KMS-11 (cell line): Measurements from ENCODE around the gene WIPF1.

Experiments used
- H2AFZ ChIP-seq: fragments of 200-600 bp; sonication (generic); 2 replicates; pipeline ENCODE4 v1.6.1; 2016; ENCODE audit warnings: antibody characterized with exemption, mixed run types, low read depth
- H3K27ac ChIP-seq: fragments of 200-600 bp; sonication (generic); 2 replicates; pipeline ENCODE4 v1.6.1; 2016; ENCODE audit warnings: mild to moderate bottlenecking, mixed run types
- H3K27me3 ChIP-seq: fragments of 200-600 bp; sonication (generic); 2 replicates; pipeline ENCODE4 v1.6.1; 2017; ENCODE audit warnings: mild to moderate bottlenecking, low read depth, mixed run types, moderate library complexity; ENCODE audit not compliant: insufficient read depth
- H3K36me3 ChIP-seq: fragments of 200-600 bp; sonication (generic); 2 replicates; pipeline ENCODE4 v1.6.1; 2017; ENCODE audit warnings: mild to moderate bottlenecking, mixed run types; ENCODE audit not compliant: insufficient read depth
- H3K4me1 ChIP-seq: fragments of 200-600 bp; sonication (generic); 2 replicates; pipeline ENCODE4 v1.6.1; 2016; ENCODE audit warnings: mild to moderate bottlenecking, low read depth, mixed run types; ENCODE audit not compliant: poor library complexity, severe bottlenecking
- H3K4me2 ChIP-seq: fragments of 200-600 bp; sonication (generic); 2 replicates; pipeline ENCODE4 v1.7.0; 2016; ENCODE audit warnings: mild to moderate bottlenecking, mixed run types
- H3K4me3 ChIP-seq: fragments of 200-600 bp; sonication (generic); IDR thresholded peaks from 2 replicates; pipeline ENCODE4 v1.6.1; 2017; ENCODE audit warnings: low read depth, low read length, mixed read lengths; ENCODE audit not compliant: insufficient read depth
- H3K79me2 ChIP-seq: fragments of 200-600 bp; sonication (generic); 2 replicates; pipeline ENCODE4 v1.6.1; 2016; ENCODE audit warnings: low read depth, mixed run types; ENCODE audit not compliant: insufficient read depth
- H3K9ac ChIP-seq: fragments of 200-600 bp; sonication (generic); 2 replicates; pipeline ENCODE4 v1.6.1; 2016; ENCODE audit warnings: mild to moderate bottlenecking, mixed run types
- H4K20me1 ChIP-seq: fragments of 200-600 bp; sonication (generic); 2 replicates; pipeline ENCODE4 v1.6.1; 2016; ENCODE audit warnings: mild to moderate bottlenecking, mixed run types; ENCODE audit not compliant: insufficient read depth
- TF ChIP-seq, protein P1 (sequence below): fragments of 200-600 bp; sonication (generic); conservative IDR thresholded peaks from 2 replicates; pipeline ENCODE4 v1.6.1; 2017; ENCODE audit warnings: low read depth, mild to moderate bottlenecking, antibody characterized with exemption, low read length, moderate library complexity, mixed read lengths

The WIPF1 gene

DNA sequence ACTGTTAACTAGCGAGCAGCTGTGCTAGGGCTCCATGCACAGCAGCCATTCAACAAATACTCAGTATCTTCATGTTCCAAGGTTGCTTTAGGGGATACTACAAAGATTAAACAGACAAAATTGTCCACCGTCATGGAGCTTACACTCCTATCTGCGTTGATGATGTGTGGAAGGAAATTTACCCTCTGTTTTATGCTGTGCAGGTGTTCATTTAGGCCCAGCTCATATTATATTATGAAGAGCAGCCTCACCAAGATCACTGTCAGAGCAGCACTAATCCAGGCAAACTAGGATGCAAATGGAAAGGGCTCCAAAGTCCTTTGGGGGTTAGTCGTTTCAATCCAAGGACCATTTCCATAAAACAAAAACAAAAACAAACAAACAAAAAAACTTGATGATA lies 13.4 kb upstream of the WIPF1 start:
- Histone ChIP-seq H2AFZ (peak overlapping the region; percentile 9; the same call in 1 of the 2 replicates), H3K36me3 (no peaks in the 10 kb centered on the region), H3K4me2 (peak overlapping the region; percentile 86; the same call in 1 of the 2 replicates), H3K27ac (peak overlapping the region; percentile 94), H3K4me1 (peaks cover 99% of the 10 kb centered on the region), H3K79me2 (peaks cover 32% of the 10 kb centered on the region; the same call in 1 of the 2 replicates), H3K9ac (no peak overlapping the region; the same call in 1 of the 2 replicates), H3K4me3 (no peak overlapping the region), H3K27me3 (no peaks in the 10 kb centered on the region), H4K20me1 (no peaks in the 10 kb centered on the region)
- TF ChIP-seq, protein P1, sequence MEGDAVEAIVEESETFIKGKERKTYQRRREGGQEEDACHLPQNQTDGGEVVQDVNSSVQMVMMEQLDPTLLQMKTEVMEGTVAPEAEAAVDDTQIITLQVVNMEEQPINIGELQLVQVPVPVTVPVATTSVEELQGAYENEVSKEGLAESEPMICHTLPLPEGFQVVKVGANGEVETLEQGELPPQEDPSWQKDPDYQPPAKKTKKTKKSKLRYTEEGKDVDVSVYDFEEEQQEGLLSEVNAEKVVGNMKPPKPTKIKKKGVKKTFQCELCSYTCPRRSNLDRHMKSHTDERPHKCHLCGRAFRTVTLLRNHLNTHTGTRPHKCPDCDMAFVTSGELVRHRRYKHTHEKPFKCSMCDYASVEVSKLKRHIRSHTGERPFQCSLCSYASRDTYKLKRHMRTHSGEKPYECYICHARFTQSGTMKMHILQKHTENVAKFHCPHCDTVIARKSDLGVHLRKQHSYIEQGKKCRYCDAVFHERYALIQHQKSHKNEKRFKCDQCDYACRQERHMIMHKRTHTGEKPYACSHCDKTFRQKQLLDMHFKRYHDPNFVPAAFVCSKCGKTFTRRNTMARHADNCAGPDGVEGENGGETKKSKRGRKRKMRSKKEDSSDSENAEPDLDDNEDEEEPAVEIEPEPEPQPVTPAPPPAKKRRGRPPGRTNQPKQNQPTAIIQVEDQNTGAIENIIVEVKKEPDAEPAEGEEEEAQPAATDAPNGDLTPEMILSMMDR: no peak

DNA sequence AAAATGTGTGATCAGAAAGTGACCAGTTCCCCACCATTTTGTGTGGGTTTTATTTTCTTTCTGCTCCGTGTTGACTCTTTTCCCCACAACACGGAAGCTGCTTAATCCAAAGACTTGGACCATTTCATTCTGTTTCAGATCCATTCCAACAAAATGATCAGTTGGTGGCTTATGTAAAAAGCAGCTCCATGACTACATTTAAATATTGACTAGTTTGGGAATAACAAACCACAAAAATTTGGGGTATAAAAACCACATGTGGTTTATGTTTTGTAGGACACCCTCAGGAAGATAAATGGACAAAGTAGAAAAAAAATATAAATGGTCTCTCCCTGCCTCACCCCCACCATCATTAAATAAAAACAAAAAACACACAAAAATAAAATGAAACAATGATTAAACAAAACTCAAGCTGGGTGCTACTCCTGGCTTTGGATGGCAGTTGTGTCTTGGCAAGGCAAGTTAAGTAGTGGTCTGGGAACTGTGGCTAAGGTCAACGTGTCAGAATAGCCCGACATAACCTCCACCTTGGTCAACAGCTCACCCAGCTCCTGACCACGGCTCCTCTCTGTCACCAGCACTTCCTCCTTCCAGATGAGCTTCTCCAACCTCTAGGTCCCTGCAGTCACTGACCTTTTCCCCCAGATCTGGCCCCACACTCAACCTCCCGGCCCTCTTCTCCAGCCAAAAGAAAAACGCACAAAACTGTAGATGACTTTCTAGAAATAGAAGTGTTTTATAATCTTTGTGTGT lies 12.8 kb upstream of the WIPF1 start:
- peaks cover 32% of the 10 kb centered on the region; the same call in 1 of the 2 replicates for H3K79me2 ChIP-seq

DNA sequence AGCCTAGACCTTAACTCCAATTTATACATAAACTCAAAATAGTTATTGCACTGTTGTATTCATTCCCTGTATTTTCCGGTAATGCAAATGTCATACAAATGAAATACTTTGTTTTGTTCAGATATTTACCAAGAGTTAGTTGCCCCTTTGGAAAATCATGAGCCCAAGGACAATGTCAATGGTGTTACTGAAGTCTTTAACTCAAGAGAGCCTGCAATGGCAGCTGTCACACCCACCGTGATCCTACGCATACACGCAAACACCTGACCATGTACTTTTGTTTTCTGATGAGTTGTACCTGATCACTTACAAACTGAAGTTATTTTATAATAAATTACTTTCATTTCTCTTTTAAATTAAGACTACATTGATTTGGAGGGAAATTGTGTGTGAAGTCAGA lies 11.7 kb upstream of the WIPF1 start:
- Histone ChIP-seq H3K27ac (peak overlapping the region; percentile 94), H2AFZ (no peak overlapping the region), H3K79me2 (peaks cover 30% of the 10 kb centered on the region; the same call in 1 of the 2 replicates), H4K20me1 (no peaks in the 10 kb centered on the region), H3K4me2 (peak overlapping the region; percentile 86), H3K4me3 (no peak overlapping the region), H3K36me3 (no peaks in the 10 kb centered on the region), H3K4me1 (peaks cover 97% of the 10 kb centered on the region), H3K9ac (peak overlapping the region; percentile 59; the same call in 1 of the 2 replicates), H3K27me3 (no peaks in the 10 kb centered on the region)
- TF ChIP-seq, protein P1: no peak

More for the DNA sequence above, 12.8 kb upstream of the WIPF1 start:
- H3K4me2 ChIP-seq: peak overlapping the region; percentile 86
- H4K20me1 ChIP-seq: no peaks in the 10 kb centered on the region
- peak overlapping the region; percentile 9; the same call in 1 of the 2 replicates for H2AFZ ChIP-seq
- H3K36me3 ChIP-seq: no peaks in the 10 kb centered on the region
- H3K9ac ChIP-seq: peak overlapping the region; percentile 59; the same call in 1 of the 2 replicates
- no peaks in the 10 kb centered on the region for H3K27me3 ChIP-seq
- H3K4me3 ChIP-seq: no peak overlapping the region
- peaks cover 99% of the 10 kb centered on the region for H3K4me1 ChIP-seq
- TF ChIP-seq, protein P1: no peak
- peak overlapping the region; percentile 94 for H3K27ac ChIP-seq

DNA sequence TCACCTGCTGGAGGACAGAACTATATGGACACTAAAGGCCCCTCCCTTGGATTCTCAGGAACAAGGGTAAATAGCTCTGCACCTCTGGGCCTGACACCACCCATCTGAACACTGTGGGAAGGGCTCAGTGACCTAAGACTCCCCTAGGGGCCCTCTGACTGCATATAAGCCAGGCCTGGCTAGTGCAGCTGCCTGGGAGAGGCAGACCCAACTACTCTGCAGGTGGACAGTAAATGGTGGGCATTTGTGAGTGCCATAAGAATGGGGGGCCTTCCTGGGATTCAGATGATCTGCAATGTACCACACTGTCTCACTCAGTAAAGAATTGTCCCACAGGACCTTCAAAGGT lies 11.2 kb upstream of the WIPF1 start:
- H3K27me3 ChIP-seq: no peaks in the 10 kb centered on the region
- TF ChIP-seq, protein P1: no peak
- no peaks in the 10 kb centered on the region for H3K36me3 ChIP-seq
- peak overlapping the region; percentile 59; the same call in 1 of the 2 replicates for H3K9ac ChIP-seq
- H3K4me3 ChIP-seq: no peak overlapping the region
- H3K27ac ChIP-seq: peak overlapping the region; percentile 94
- H3K4me1 ChIP-seq: peaks cover 97% of the 10 kb centered on the region
- H4K20me1 ChIP-seq: no peaks in the 10 kb centered on the region
- peak overlapping the region; percentile 86 for H3K4me2 ChIP-seq
- no peak overlapping the region; the same call in 1 of the 2 replicates for H2AFZ ChIP-seq
- peaks cover 26% of the 10 kb centered on the region; the same call in 1 of the 2 replicates for H3K79me2 ChIP-seq
